ENCODE measurements around the gene DIPK1C. TPM values are rescaled to one million over a fixed set of nuclear protein-coding genes. Genes with fewer than 3 reads are reported as not detected.
A peak's percentile ranks its signal among the peaks of the same experiment; 100 is the strongest.

The DIPK1C gene
- total and polyA plus RNA-seq, 2 experiments from 2014 or later: 0.07 TPM; not detected in 1

DNA sequence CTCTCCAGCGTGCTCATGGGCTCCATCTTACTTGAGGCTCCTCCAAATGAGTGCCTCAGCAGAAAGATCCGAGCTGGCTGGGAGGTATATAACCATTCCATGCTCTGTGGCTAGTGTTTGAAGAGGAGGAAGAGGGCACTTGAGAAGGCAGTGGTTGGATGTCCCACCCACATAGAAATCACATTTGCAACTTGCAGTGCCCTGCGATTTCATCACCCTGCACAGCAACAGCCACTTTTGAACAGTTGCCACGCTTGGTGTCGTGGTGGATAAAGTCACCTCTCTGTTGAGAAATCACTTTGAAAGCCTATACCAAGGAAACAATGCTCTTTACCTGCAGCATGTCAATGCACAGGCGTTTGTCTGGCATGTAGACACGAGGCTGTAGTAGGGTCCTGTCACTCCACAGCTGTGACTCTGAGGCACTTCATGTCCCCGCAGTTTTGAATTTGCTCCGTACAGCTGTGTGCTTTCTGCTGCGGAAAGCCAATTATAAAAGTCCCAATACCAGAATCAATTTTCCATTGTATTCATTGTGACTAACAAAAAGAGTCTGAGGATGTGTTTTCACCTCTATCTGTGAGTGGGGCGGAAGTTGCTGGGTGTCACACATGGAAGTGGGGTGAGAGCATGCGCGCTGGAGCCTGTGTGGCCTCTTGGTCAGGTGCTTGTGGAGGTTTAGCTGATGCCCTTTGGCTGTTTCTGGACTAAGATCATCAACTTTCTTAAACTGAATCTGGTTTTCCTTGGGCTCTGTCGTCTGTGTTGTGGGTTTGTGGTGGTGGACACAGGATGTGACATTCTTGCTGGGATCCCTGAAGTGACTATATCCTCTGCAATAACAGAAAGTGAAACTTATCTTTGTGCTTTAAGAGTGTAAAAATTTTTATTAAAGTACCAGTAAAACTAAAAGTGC, 41.9 kb upstream of the DIPK1C start:
- peak overlapping the region; percentile 91 for H3K4me2 ChIP-seq
- no peaks in the 10 kb centered on the region for H3K9me3 Mint-ChIP-seq
- no peak overlapping the region for H3K4me3 ChIP-seq
- no peaks in the 10 kb centered on the region for H3K27me3 ChIP-seq (ENCODE audit: insufficient read depth)
- no peak overlapping the region for H3K27ac ChIP-seq (ENCODE audit: low read depth)
- TF ChIP-seq NANOG (IDR thresholded peaks at IDR 0.05; ENCODE audit: borderline replicate concordance) (no peak), EZH2 (IDR thresholded peaks at IDR 0.05; ENCODE audit: low read depth, unreplicated experiment) (no peak), ZNF331 (CRISPR knock-in tag; IDR thresholded peaks at IDR 0.05; ENCODE audit: low read depth) (no peak)
- TF ChIP-seq, protein P1, sequence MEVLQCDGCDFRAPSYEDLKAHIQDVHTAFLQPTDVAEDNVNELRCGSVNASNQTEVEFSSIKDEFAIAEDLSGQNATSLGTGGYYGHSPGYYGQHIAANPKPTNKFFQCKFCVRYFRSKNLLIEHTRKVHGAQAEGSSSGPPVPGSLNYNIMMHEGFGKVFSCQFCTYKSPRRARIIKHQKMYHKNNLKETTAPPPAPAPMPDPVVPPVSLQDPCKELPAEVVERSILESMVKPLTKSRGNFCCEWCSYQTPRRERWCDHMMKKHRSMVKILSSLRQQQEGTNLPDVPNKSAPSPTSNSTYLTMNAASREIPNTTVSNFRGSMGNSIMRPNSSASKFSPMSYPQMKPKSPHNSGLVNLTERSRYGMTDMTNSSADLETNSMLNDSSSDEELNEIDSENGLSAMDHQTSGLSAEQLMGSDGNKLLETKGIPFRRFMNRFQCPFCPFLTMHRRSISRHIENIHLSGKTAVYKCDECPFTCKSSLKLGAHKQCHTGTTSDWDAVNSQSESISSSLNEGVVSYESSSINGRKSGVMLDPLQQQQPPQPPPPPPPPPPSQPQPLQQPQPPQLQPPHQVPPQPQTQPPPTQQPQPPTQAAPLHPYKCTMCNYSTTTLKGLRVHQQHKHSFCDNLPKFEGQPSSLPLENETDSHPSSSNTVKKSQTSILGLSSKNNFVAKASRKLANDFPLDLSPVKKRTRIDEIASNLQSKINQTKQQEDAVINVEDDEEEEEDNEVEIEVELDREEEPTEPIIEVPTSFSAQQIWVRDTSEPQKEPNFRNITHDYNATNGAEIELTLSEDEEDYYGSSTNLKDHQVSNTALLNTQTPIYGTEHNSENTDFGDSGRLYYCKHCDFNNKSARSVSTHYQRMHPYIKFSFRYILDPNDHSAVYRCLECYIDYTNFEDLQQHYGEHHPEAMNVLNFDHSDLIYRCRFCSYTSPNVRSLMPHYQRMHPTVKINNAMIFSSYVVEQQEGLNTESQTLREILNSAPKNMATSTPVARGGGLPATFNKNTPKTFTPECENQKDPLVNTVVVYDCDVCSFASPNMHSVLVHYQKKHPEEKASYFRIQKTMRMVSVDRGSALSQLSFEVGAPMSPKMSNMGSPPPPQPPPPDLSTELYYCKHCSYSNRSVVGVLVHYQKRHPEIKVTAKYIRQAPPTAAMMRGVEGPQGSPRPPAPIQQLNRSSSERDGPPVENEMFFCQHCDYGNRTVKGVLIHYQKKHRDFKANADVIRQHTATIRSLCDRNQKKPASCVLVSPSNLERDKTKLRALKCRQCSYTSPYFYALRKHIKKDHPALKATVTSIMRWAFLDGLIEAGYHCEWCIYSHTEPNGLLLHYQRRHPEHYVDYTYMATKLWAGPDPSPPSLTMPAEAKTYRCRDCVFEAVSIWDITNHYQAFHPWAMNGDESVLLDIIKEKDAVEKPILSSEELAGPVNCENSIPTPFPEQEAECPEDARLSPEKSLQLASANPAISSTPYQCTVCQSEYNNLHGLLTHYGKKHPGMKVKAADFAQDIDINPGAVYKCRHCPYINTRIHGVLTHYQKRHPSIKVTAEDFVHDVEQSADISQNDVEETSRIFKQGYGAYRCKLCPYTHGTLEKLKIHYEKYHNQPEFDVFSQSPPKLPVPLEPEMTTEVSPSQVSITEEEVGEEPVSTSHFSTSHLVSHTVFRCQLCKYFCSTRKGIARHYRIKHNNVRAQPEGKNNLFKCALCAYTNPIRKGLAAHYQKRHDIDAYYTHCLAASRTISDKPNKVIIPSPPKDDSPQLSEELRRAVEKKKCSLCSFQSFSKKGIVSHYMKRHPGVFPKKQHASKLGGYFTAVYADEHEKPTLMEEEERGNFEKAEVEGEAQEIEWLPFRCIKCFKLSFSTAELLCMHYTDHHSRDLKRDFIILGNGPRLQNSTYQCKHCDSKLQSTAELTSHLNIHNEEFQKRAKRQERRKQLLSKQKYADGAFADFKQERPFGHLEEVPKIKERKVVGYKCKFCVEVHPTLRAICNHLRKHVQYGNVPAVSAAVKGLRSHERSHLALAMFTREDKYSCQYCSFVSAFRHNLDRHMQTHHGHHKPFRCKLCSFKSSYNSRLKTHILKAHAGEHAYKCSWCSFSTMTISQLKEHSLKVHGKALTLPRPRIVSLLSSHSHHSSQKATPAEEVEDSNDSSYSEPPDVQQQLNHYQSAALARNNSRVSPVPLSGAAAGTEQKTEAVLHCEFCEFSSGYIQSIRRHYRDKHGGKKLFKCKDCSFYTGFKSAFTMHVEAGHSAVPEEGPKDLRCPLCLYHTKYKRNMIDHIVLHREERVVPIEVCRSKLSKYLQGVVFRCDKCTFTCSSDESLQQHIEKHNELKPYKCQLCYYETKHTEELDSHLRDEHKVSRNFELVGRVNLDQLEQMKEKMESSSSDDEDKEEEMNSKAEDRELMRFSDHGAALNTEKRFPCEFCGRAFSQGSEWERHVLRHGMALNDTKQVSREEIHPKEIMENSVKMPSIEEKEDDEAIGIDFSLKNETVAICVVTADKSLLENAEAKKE (CRISPR knock-in tag; IDR thresholded peaks at IDR 0.05): no peak
- H3K79me2 ChIP-seq (replicated peaks; ENCODE audit: insufficient read depth): peaks cover 43% of the 10 kb centered on the region
- no peak for ATAC-seq
- H3K4me1 ChIP-seq (ENCODE audit: insufficient read depth): peaks cover 12% of the 10 kb centered on the region
- peaks cover 60% of the 10 kb centered on the region for H3K36me3 Mint-ChIP-seq (ENCODE audit: low read depth)
- peak overlapping the region; percentile 89 for H3K27ac Mint-ChIP-seq
- no peaks in the 10 kb centered on the region for H3F3A ChIP-seq (replicated peaks; ENCODE audit: low read depth)
- peaks cover 21% of the 10 kb centered on the region for H4K20me1 ChIP-seq (replicated peaks; ENCODE audit: insufficient read depth)
- peaks cover 33% of the 10 kb centered on the region for H3K4me1 Mint-ChIP-seq
- peak overlapping the region; percentile 46 for H3K4me3 Mint-ChIP-seq
- no peak for DNase-seq (ENCODE audit: low spot score)
- H3K27me3 Mint-ChIP-seq (ENCODE audit: insufficient read depth, low read depth, poor library complexity): peaks cover 6% of the 10 kb centered on the region
- no peaks in the 10 kb centered on the region for H3K9me2 ChIP-seq (ENCODE audit: insufficient read depth)
- peaks cover 27% of the 10 kb centered on the region for H3K36me3 ChIP-seq (ENCODE audit: insufficient read depth)
- no peak overlapping the region for H2AFZ ChIP-seq

DNA sequence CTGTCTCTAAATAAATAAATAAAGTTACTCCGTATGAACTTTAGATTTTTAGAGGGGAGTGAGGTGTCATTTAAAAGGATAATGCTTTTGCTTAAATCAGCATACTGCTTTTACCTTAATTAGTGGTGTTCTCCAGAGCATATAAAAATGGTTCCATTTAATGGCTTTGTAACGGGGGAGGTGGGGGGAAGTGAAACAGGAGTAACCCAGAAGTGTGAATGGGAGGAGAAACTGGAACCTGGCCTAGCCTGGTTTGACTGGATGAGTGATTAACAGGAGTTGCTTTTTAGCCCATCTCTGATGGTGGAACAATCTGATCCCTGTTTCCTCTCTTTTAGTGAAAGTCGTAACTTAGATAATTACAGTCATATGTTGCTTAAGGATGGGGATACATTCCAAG, 40.7 kb upstream of the DIPK1C start:
- Histone ChIP-seq H3K4me2 (peak overlapping the region; percentile 91; the same call in 1 of the 2 replicates), H3K27ac (ENCODE audit: low read depth) (no peak overlapping the region), H3K79me2 (replicated peaks; ENCODE audit: insufficient read depth) (peaks cover 41% of the 10 kb centered on the region), H2AFZ (no peak overlapping the region), H3K36me3 (ENCODE audit: insufficient read depth) (peaks cover 22% of the 10 kb centered on the region), H3K4me3 (peak overlapping the region; percentile 68), H4K20me1 (replicated peaks; ENCODE audit: insufficient read depth) (peaks cover 21% of the 10 kb centered on the region), H3K27me3 (ENCODE audit: insufficient read depth) (no peaks in the 10 kb centered on the region), H3K4me1 (ENCODE audit: insufficient read depth) (peaks cover 12% of the 10 kb centered on the region), H3F3A (replicated peaks; ENCODE audit: low read depth) (no peaks in the 10 kb centered on the region), H3K9me2 (ENCODE audit: insufficient read depth) (no peaks in the 10 kb centered on the region)
- Mint-ChIP-seq H3K36me3 (ENCODE audit: low read depth) (peaks cover 48% of the 10 kb centered on the region), H3K4me1 (peaks cover 33% of the 10 kb centered on the region), H3K27ac (0 out of 2 replicates have a peak overlapping the region, but pooled peaks have one; percentile 9), H3K9me3 (no peaks in the 10 kb centered on the region), H3K4me3 (peak overlapping the region; percentile 93), H3K27me3 (ENCODE audit: insufficient read depth, low read depth, poor library complexity) (peaks cover 6% of the 10 kb centered on the region)
- TF ChIP-seq ZNF114 (CRISPR knock-in tag; IDR thresholded peaks at IDR 0.05): no peak
- DNase-seq (ENCODE audit: low spot score): no peak
- no peak for ATAC-seq
